ENCODE data around the gene GPS1. TPM values are rescaled to one million over a fixed set of nuclear protein-coding genes. Genes with fewer than 3 reads are reported as not detected.

GPS1 gene
- total RNA-seq, 1 donor: 93.7 TPM

- TF ChIP-seq, protein P1, sequence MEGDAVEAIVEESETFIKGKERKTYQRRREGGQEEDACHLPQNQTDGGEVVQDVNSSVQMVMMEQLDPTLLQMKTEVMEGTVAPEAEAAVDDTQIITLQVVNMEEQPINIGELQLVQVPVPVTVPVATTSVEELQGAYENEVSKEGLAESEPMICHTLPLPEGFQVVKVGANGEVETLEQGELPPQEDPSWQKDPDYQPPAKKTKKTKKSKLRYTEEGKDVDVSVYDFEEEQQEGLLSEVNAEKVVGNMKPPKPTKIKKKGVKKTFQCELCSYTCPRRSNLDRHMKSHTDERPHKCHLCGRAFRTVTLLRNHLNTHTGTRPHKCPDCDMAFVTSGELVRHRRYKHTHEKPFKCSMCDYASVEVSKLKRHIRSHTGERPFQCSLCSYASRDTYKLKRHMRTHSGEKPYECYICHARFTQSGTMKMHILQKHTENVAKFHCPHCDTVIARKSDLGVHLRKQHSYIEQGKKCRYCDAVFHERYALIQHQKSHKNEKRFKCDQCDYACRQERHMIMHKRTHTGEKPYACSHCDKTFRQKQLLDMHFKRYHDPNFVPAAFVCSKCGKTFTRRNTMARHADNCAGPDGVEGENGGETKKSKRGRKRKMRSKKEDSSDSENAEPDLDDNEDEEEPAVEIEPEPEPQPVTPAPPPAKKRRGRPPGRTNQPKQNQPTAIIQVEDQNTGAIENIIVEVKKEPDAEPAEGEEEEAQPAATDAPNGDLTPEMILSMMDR (IDR thresholded peaks at IDR 0.05; ENCODE audit: extremely low read depth, low read depth, low read length): no peak
- Histone ChIP-seq H3K4me3 (ENCODE audit: insufficient read depth, low read length) (peak overlapping the region; percentile 81), H3K79me2 (ENCODE audit: insufficient read depth, low read length) (peaks cover 8% of the 10 kb centered on the region), H3K36me3 (ENCODE audit: insufficient read depth, low read length) (no peaks in the 10 kb centered on the region), H3K4me2 (ENCODE audit: insufficient read depth, low read length) (peak overlapping the region; percentile 94), H3K4me1 (ENCODE audit: insufficient read depth, low read length) (peaks cover 21% of the 10 kb centered on the region), H4K20me1 (ENCODE audit: insufficient read depth, low read length) (peaks cover 28% of the 10 kb centered on the region), H3K27ac (ENCODE audit: low read depth, low read length) (no peak overlapping the region), H3K27me3 (ENCODE audit: insufficient read depth, low read length) (no peaks in the 10 kb centered on the region), H3K9me3 (ENCODE audit: low read depth, low read length) (no peaks in the 10 kb centered on the region), H2AFZ (ENCODE audit: low read length) (peak overlapping the region; percentile 82)
- peak; percentile 96 for DNase-seq (ENCODE audit: insufficient read length, low spot score, missing footprints)
These were observed 28.1 kb upstream of the GPS1 start for GRCh38 chr17:82023447-82024241.

- Histone ChIP-seq H2AFZ (ENCODE audit: low read length) (no peak overlapping the region), H3K36me3 (ENCODE audit: insufficient read depth, low read length) (no peaks in the 10 kb centered on the region), H3K4me2 (ENCODE audit: insufficient read depth, low read length) (no peak overlapping the region), H3K27me3 (ENCODE audit: insufficient read depth, low read length) (no peaks in the 10 kb centered on the region), H3K4me3 (ENCODE audit: insufficient read depth, low read length) (no peak overlapping the region), H3K9me3 (ENCODE audit: low read depth, low read length) (no peaks in the 10 kb centered on the region), H4K20me1 (ENCODE audit: insufficient read depth, low read length) (peaks cover 25% of the 10 kb centered on the region), H3K27ac (ENCODE audit: low read depth, low read length) (no peak overlapping the region), H3K4me1 (ENCODE audit: insufficient read depth, low read length) (peaks cover 21% of the 10 kb centered on the region), H3K79me2 (ENCODE audit: insufficient read depth, low read length) (peaks cover 8% of the 10 kb centered on the region)
- no peak for DNase-seq (ENCODE audit: insufficient read length, low spot score, missing footprints)
- TF ChIP-seq, protein P1 (IDR thresholded peaks at IDR 0.05; ENCODE audit: extremely low read depth, low read depth, low read length): no peak
These were observed 26.8 kb upstream of the GPS1 start for GRCh38 chr17:82024859-82025258.

- Histone ChIP-seq H3K79me2 (ENCODE audit: insufficient read depth, low read length) (peaks cover 8% of the 10 kb centered on the region), H2AFZ (ENCODE audit: low read length) (no peak overlapping the region), H4K20me1 (ENCODE audit: insufficient read depth, low read length) (peaks cover 18% of the 10 kb centered on the region), H3K4me2 (ENCODE audit: insufficient read depth, low read length) (no peak overlapping the region), H3K27ac (ENCODE audit: low read depth, low read length) (no peak overlapping the region), H3K4me1 (ENCODE audit: insufficient read depth, low read length) (peaks cover 21% of the 10 kb centered on the region), H3K9me3 (ENCODE audit: low read depth, low read length) (no peaks in the 10 kb centered on the region), H3K36me3 (ENCODE audit: insufficient read depth, low read length) (no peaks in the 10 kb centered on the region), H3K4me3 (ENCODE audit: insufficient read depth, low read length) (no peak overlapping the region), H3K27me3 (ENCODE audit: insufficient read depth, low read length) (no peaks in the 10 kb centered on the region)
- TF ChIP-seq, protein P1 (IDR thresholded peaks at IDR 0.05; ENCODE audit: extremely low read depth, low read depth, low read length): no peak
- no peak for DNase-seq (ENCODE audit: insufficient read length, low spot score, missing footprints)
These were observed 26.1 kb upstream of the GPS1 start for GRCh38 chr17:82025401-82026107.

DNA sequence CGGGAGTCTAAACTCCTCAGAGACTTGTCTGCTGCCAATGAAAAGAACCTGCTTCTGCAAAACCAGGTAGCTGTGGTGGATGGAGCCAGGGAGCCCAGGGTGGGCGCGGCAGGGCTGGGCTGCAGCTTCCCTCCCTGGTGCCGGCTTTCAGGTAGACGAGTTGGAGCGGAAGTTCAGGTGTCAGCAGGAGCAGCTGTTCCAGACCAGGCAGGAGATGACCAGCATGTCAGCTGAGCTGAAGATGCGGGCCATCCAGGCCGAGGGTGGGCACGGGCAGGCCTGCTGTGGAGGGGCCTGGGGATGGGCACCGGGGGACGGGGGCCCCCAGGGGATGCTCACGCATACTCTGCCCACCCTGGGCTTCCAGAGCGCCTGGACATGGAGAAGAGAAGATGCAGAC, 23.5 kb upstream of the GPS1 start:
- H3K9me3 ChIP-seq (ENCODE audit: low read depth, low read length): no peaks in the 10 kb centered on the region
- H3K36me3 ChIP-seq (ENCODE audit: insufficient read depth, low read length): no peaks in the 10 kb centered on the region
- no peaks in the 10 kb centered on the region for H3K27me3 ChIP-seq (ENCODE audit: insufficient read depth, low read length)
- TF ChIP-seq, protein P1 (IDR thresholded peaks at IDR 0.05; ENCODE audit: extremely low read depth, low read depth, low read length): no peak
- no peak for DNase-seq (ENCODE audit: insufficient read length, low spot score, missing footprints)
- H3K79me2 ChIP-seq (ENCODE audit: insufficient read depth, low read length): no peaks in the 10 kb centered on the region
- no peak overlapping the region for H3K4me2 ChIP-seq (ENCODE audit: insufficient read depth, low read length)
- no peak overlapping the region for H3K27ac ChIP-seq (ENCODE audit: low read depth, low read length)
- no peak overlapping the region for H2AFZ ChIP-seq (ENCODE audit: low read length)
- no peaks in the 10 kb centered on the region for H4K20me1 ChIP-seq (ENCODE audit: insufficient read depth, low read length)
- no peak overlapping the region for H3K4me3 ChIP-seq (ENCODE audit: insufficient read depth, low read length)
- H3K4me1 ChIP-seq (ENCODE audit: insufficient read depth, low read length): peaks cover 11% of the 10 kb centered on the region

Data from osteoblast (primary cell).